ENCODE measurements around the gene KCND3. TPM values are rescaled to one million over a fixed set of nuclear protein-coding genes. Genes with fewer than 3 reads are reported as not detected.
A peak's percentile ranks its signal among the peaks of the same experiment; 100 is the strongest.

Gene KCND3
- polyA plus RNA-seq, 1 donor from 2014 or later: not detected

GRCh38 chr1:111832521-111833155 lies 156.8 kb downstream of the KCND3 start:
- Mint-ChIP-seq H3K4me3 (no peak overlapping the region), H3K36me3 (no peaks in the 10 kb centered on the region), H3K9me3 (peaks cover 0 to 2% (median 0%) of the 10 kb centered on the region in 3 donors), H3K27ac (peak overlapping the region in 1 of 3 donors; percentile 20), H3K27me3 (peaks cover 14% of the 10 kb centered on the region), H3K4me1 (peaks cover 0 to 1% (median 0%) of the 10 kb centered on the region in 3 donors)

GRCh38 chr1:111831153-111831552 lies 158.3 kb downstream of the KCND3 start:
- no peak overlapping the region for H3K4me3 Mint-ChIP-seq
- no peaks in the 10 kb centered on the region for H3K9me3 Mint-ChIP-seq
- no peaks in the 10 kb centered on the region for H3K36me3 Mint-ChIP-seq
- peaks cover 0 to 1% (median 0%) of the 10 kb centered on the region in 3 donors for H3K4me1 Mint-ChIP-seq
- peaks cover 14% of the 10 kb centered on the region for H3K27me3 Mint-ChIP-seq
- H3K27ac Mint-ChIP-seq: no peak overlapping the region

- Mint-ChIP-seq H3K9me3 (peaks cover 6 to 10% (median 9%) of the 10 kb centered on the region in 3 donors), H3K36me3 (no peaks in the 10 kb centered on the region), H3K27ac (no peak overlapping the region), H3K4me1 (peaks cover 0 to 1% (median 0%) of the 10 kb centered on the region in 3 donors), H3K4me3 (no peak overlapping the region), H3K27me3 (peaks cover 22% of the 10 kb centered on the region)
These were observed 161.5 kb downstream of the KCND3 start for GRCh38 chr1:111827946-111828345.

- no peak overlapping the region for H3K4me3 Mint-ChIP-seq
- H3K4me1 Mint-ChIP-seq: peaks cover 0 to 1% (median 0%) of the 10 kb centered on the region in 3 donors
- no peak overlapping the region for H3K27ac Mint-ChIP-seq
- H3K36me3 Mint-ChIP-seq: no peaks in the 10 kb centered on the region
- H3K27me3 Mint-ChIP-seq: peaks cover 18% of the 10 kb centered on the region
- H3K9me3 Mint-ChIP-seq: peaks cover 6 to 10% (median 9%) of the 10 kb centered on the region in 3 donors
These were observed 163.2 kb downstream of the KCND3 start for GRCh38 chr1:111826278-111826677.

GRCh38 chr1:111825217-111825616 lies 164.3 kb downstream of the KCND3 start:
- peaks cover 2% of the 10 kb centered on the region for H3K36me3 Mint-ChIP-seq
- no peak overlapping the region for H3K27ac Mint-ChIP-seq
- no peaks in the 10 kb centered on the region for H3K4me1 Mint-ChIP-seq
- H3K27me3 Mint-ChIP-seq: peaks cover 15% of the 10 kb centered on the region
- no peak overlapping the region for H3K4me3 Mint-ChIP-seq
- H3K9me3 Mint-ChIP-seq: peaks cover 6 to 14% (median 9%) of the 10 kb centered on the region in 3 donors

- Mint-ChIP-seq H3K4me3 (no peak overlapping the region), H3K36me3 (peaks cover 2% of the 10 kb centered on the region), H3K4me1 (peaks cover 0 to 1% (median 0%) of the 10 kb centered on the region in 3 donors), H3K27me3 (peaks cover 11% of the 10 kb centered on the region), H3K27ac (no peak overlapping the region), H3K9me3 (peaks cover 6 to 14% (median 9%) of the 10 kb centered on the region in 3 donors)
These were observed 167.3 kb downstream of the KCND3 start for GRCh38 chr1:111822138-111822537.

- peaks cover 6 to 14% (median 9%) of the 10 kb centered on the region in 3 donors for H3K9me3 Mint-ChIP-seq
- no peak overlapping the region for H3K4me3 Mint-ChIP-seq
- H3K4me1 Mint-ChIP-seq: peaks cover 0 to 6% (median 0%) of the 10 kb centered on the region in 3 donors
- H3K36me3 Mint-ChIP-seq: peaks cover 2% of the 10 kb centered on the region
- peaks cover 9% of the 10 kb centered on the region for H3K27me3 Mint-ChIP-seq
- H3K27ac Mint-ChIP-seq: no peak overlapping the region
These were observed 168.2 kb downstream of the KCND3 start for GRCh38 chr1:111821121-111821745.

GRCh38 chr1:111819566-111820263 lies 169.8 kb downstream of the KCND3 start:
- Mint-ChIP-seq H3K4me3 (no peak overlapping the region), H3K36me3 (peaks cover 2% of the 10 kb centered on the region), H3K27ac (no peak overlapping the region), H3K9me3 (peaks cover 2 to 7% (median 2%) of the 10 kb centered on the region in 3 donors), H3K27me3 (peaks cover 7% of the 10 kb centered on the region), H3K4me1 (peaks cover 0 to 6% (median 0%) of the 10 kb centered on the region in 3 donors)

GRCh38 chr1:111818546-111818945 lies 170.9 kb downstream of the KCND3 start:
- Mint-ChIP-seq H3K4me1 (peaks cover 0 to 6% (median 2%) of the 10 kb centered on the region in 3 donors), H3K36me3 (peaks cover 2% of the 10 kb centered on the region), H3K4me3 (no peak overlapping the region), H3K27me3 (peaks cover 4% of the 10 kb centered on the region), H3K27ac (no peak overlapping the region), H3K9me3 (peaks cover 0 to 4% (median 0%) of the 10 kb centered on the region in 3 donors)

- Mint-ChIP-seq H3K4me3 (no peak overlapping the region), H3K27ac (no peak overlapping the region), H3K9me3 (peaks cover 0 to 4% (median 0%) of the 10 kb centered on the region in 3 donors), H3K4me1 (peaks cover 0 to 6% (median 2%) of the 10 kb centered on the region in 3 donors), H3K36me3 (peaks cover 2% of the 10 kb centered on the region), H3K27me3 (peaks cover 4% of the 10 kb centered on the region)
These were observed 171.4 kb downstream of the KCND3 start for GRCh38 chr1:111818081-111818480.

- H3K36me3 Mint-ChIP-seq: peaks cover 2% of the 10 kb centered on the region
- H3K9me3 Mint-ChIP-seq: no peaks in the 10 kb centered on the region
- no peak overlapping the region for H3K4me3 Mint-ChIP-seq
- peaks cover 0 to 15% (median 7%) of the 10 kb centered on the region in 3 donors for H3K4me1 Mint-ChIP-seq
- peaks cover 4% of the 10 kb centered on the region for H3K27me3 Mint-ChIP-seq
- no peak overlapping the region for H3K27ac Mint-ChIP-seq
These were observed 174.8 kb downstream of the KCND3 start for GRCh38 chr1:111814642-111815041.

- H3K9me3 Mint-ChIP-seq: no peaks in the 10 kb centered on the region
These were observed 175.2 kb downstream of the KCND3 start for GRCh38 chr1:111814305-111814628.

GRCh38 chr1:111813440-111814304 lies 175.8 kb downstream of the KCND3 start:
- peaks cover 2% of the 10 kb centered on the region for H3K36me3 Mint-ChIP-seq
- H3K4me1 Mint-ChIP-seq: peaks cover 7 to 23% (median 16%) of the 10 kb centered on the region in 3 donors
- peaks cover 5% of the 10 kb centered on the region for H3K27me3 Mint-ChIP-seq
- H3K9me3 Mint-ChIP-seq: no peaks in the 10 kb centered on the region
- peak overlapping the region in 1 of 3 donors; percentile 90 for H3K27ac Mint-ChIP-seq
- no peak overlapping the region for H3K4me3 Mint-ChIP-seq

More at GRCh38 chr1:111814305-111814628, 175.2 kb downstream of the KCND3 start:
- H3K4me3 Mint-ChIP-seq: no peak overlapping the region
- H3K36me3 Mint-ChIP-seq: peaks cover 2% of the 10 kb centered on the region
- peak overlapping the region in 1 of 3 donors; percentile 90 for H3K27ac Mint-ChIP-seq
- peaks cover under 1 to 17% (median 10%) of the 10 kb centered on the region in 3 donors for H3K4me1 Mint-ChIP-seq
- peaks cover 4% of the 10 kb centered on the region for H3K27me3 Mint-ChIP-seq

GRCh38 chr1:111812306-111812705 lies 177.2 kb downstream of the KCND3 start:
- peaks cover 2% of the 10 kb centered on the region for H3K36me3 Mint-ChIP-seq
- H3K27ac Mint-ChIP-seq: no peak overlapping the region
- peaks cover 20 to 34% (median 24%) of the 10 kb centered on the region in 3 donors for H3K4me1 Mint-ChIP-seq
- H3K4me3 Mint-ChIP-seq: no peak overlapping the region
- peaks cover 0 to 1% (median 0%) of the 10 kb centered on the region in 3 donors for H3K9me3 Mint-ChIP-seq
- H3K27me3 Mint-ChIP-seq: peaks cover 7% of the 10 kb centered on the region

Measured in IgD-negative memory B cell (primary cell).